Ishikawa (cell line): ENCODE results near the gene CACHD1.

Experiments
- CEBPB ChIP-seq: IDR thresholded peaks from 2 replicates; pipeline ENCODE4 v1.6.1; 2012
- CREB1 ChIP-seq: IDR thresholded peaks from 2 replicates; pipeline ENCODE4 v1.6.1; 2012; ENCODE audit warnings: low read depth
- EGR1 ChIP-seq: IDR thresholded peaks from 2 replicates; pipeline ENCODE4 v1.6.1; 2012
- EP300 ChIP-seq: IDR thresholded peaks from 2 replicates; pipeline ENCODE4 v1.6.1; 2012; ENCODE audit warnings: borderline replicate concordance
- FOXM1 ChIP-seq: IDR thresholded peaks from 2 replicates; pipeline ENCODE4 v1.6.1; 2012; ENCODE audit warnings: low read depth, borderline replicate concordance
- MAX ChIP-seq: IDR thresholded peaks from 2 replicates; pipeline ENCODE4 v1.6.1; 2012
- NFIC ChIP-seq: IDR thresholded peaks from 2 replicates; pipeline ENCODE4 v1.6.1; 2012
- RAD21 ChIP-seq: IDR thresholded peaks from 2 replicates; pipeline ENCODE4 v1.6.1; 2012; ENCODE audit warnings: low read depth
- REST ChIP-seq: IDR thresholded peaks from 2 replicates; pipeline ENCODE4 v1.6.1; 2012; ENCODE audit warnings: low read depth, mild to moderate bottlenecking
- TAF1 ChIP-seq: IDR thresholded peaks from 2 replicates; pipeline ENCODE4 v1.6.1; 2012; ENCODE audit warnings: low read depth, mild to moderate bottlenecking
- TCF12 ChIP-seq: IDR thresholded peaks from 2 replicates; pipeline ENCODE4 v1.6.1; 2012; ENCODE audit warnings: low read depth
- TEAD4 ChIP-seq: IDR thresholded peaks from 2 replicates; pipeline ENCODE4 v1.6.1; 2012
- USF1 ChIP-seq: IDR thresholded peaks from 2 replicates; pipeline ENCODE4 v1.6.1; 2012
- YY1 ChIP-seq: IDR thresholded peaks from 2 replicates; pipeline ENCODE4 v1.6.1; 2012; ENCODE audit warnings: low read depth
- ZBTB7A ChIP-seq: IDR thresholded peaks from 2 replicates; pipeline ENCODE4 v1.6.1; 2012; ENCODE audit warnings: low read depth

CACHD1 gene

GRCh38 chr1:64469977-64470664, at the start of gene CACHD1:
Gene CACHD1 (plus strand): TSS chr1:64470129. CDS start chr1:64470745, 616 bp downstream.
- TF ChIP-seq CEBPB (no peak), TEAD4 (0 out of 2 replicates have a peak, but pooled peaks have one; percentile 23), CREB1 (no peak), NFIC (no peak), EP300 (peak; percentile 52; the same call in 1 of the 2 replicates), TCF12 (0 out of 2 replicates have a peak, but pooled peaks have one; percentile 21), YY1 (no peak), REST (no peak), ZBTB7A (no peak; the same call in 1 of the 2 replicates), MAX (peak; percentile 19; the same call in 1 of the 2 replicates), EGR1 (no peak), RAD21 (peak; percentile 24; the same call in 1 of the 2 replicates), USF1 (no peak), TAF1 (peak; percentile 56; the same call in 1 of the 2 replicates), FOXM1 (no peak)

- no peak for TF ChIP-seq ZBTB7A
- TF ChIP-seq TCF12: no peak
- no peak for TF ChIP-seq CEBPB
- no peak for TF ChIP-seq REST
- no peak for TF ChIP-seq USF1
- TF ChIP-seq TEAD4: no peak
- no peak for TF ChIP-seq MAX
- TF ChIP-seq NFIC: no peak
These were observed 48.6 kb upstream of the CACHD1 start for GRCh38 chr1:64421377-64421776.

- TF ChIP-seq CREB1 (no peak), CEBPB (no peak), TEAD4 (no peak), FOXM1 (no peak), USF1 (no peak), NFIC (no peak), ZBTB7A (no peak), YY1 (no peak), MAX (no peak), RAD21 (no peak), EGR1 (no peak), EP300 (no peak), TAF1 (no peak), TCF12 (no peak), REST (no peak)
These were observed 46.4 kb upstream of the CACHD1 start for GRCh38 chr1:64423526-64423925.
